Bone marrow (tissue), 2 donors: ENCODE data around the gene IFNAR1.
"Not testable (repeated sequence)": the region's sequence is repeated elsewhere in the genome, so short reads cannot be mapped to it uniquely, and the experiment has no call there.

Source experiments
- DNase-seq, 2 donors: peaks; one replicate each; lab custom pipeline; 2025; lab: John Stamatoyannopoulos, UW

Gene IFNAR1

DNA sequence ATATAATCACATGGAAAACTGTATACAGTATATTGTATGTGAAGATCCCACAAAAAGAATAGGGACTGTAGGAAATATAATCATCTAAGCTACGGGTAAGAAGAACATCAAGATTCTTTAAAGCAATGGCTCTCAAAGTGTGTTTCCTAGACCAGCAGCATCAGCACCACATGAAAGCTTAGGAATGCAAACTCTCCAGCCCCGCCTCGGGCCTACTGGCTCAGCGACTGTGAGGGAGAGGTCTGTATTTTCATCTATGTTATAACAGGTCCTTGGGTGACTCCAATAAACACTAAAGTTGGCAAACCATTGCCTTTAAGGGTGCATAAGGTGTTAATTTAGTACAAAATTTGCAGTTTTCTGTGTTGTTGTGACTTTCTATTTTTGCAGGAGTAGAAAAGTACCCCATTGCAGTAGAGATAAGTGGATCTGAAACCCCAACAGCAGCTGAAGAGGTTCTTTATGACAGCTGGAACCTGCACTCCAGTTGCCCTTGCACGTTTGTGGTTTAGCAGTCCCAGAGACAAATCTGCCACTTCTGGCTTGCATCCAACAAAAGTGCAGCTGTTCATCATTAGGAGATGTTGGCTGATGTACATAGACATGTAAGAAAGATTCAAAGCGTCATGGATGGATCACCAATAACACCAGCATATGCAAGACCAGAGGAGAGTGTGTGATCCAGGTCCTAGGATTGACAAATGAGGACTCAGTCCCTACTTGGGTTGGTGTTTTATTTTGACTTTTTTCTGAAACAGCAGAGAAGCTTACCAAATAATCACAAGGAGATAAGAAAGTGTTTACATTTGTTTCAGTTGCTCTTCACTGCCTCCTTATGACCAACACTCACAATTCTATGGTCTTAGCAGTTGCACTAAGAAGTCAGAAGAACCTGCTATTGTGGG, 15.9 kb upstream of the IFNAR1 start:
- peak in 1 of 2 donors; percentile 68 for DNase-seq

DNA sequence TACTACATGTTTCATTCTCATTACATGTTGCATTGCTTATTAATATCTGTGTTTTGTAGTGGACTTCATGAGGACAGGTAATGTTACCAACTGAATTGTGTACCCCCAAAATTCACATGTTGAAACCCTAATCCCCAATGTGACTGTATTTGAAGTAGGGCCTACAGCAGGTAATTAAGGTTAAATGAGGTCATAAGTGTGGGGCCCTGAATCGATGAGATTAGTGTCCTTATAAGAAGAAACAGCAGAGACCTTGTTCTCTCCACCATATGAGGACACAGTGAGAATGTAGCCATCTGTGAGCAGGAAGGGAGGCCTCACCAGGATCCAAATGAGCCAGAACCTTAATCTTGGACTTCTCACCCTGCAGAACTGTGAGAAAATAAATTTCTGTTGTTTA, 15.0 kb upstream of the IFNAR1 start:
- DNase-seq, result no peak

DNA sequence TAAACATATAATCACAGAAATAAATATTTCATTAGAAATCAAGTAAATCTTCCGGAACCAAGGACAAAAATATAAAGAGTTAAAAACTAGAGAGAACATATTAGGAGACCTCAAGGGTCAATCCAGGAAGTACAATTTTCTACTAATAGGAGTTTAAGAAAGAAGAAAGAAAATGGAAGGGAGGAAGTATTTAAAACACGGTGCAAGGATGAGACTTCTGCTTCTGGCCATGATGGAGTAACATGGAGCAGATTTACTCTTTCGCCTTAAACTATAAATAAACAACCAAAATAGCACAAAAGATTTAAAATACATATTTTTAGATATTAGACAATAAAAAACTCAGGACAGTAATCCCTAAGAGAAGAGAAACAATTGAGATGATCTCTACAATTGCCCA, 12.6 kb upstream of the IFNAR1 start:
- DNase-seq, result no peak

- DNase-seq, result no peak
Observed at GRCh38 chr21:33313183-33313582, 11.6 kb upstream of the IFNAR1 start.

- DNase-seq, result no peak
Observed at GRCh38 chr21:33313611-33314010, 11.2 kb upstream of the IFNAR1 start.

- no peak for DNase-seq
Observed at GRCh38 chr21:33314111-33314510, 10.7 kb upstream of the IFNAR1 start.

DNA sequence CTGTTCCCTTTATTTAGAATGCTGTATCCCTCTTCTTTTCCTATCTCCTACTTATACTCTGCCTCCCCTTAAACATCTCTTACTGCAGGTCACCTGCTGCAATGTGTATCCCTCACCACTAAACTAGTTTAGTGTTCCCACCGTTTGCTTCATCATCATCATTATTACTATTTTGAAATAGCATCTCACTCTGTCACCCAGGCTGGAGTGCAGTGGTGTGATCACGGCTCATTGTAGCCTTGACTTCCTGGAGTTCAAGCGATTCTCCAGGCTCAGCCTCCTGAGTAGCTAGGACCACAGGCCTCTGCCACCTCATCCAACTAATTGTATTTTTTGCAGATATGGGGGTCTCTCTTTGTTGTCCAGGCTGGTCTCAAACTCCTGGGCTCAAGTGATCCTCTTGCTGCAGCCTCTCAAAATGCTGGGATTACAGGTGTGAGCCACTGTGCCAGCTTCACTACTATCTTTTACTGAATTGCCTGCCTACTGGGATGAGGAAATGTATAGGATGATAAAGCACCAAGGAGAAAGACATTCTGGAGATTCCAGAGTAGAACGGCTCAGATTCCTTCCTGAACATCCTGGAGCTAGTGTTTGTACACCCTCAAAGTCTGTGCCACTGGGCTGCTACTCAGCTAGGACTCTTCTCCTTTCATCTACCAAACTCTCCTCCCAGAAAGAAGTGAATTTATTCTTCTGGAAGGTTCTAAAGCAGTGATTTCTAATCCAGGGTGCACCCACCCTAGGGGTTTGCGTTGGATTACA, 8.6 kb upstream of the IFNAR1 start:
- no peak for DNase-seq

- DNase-seq, result no peak
Observed at GRCh38 chr21:33317145-33317544, 7.6 kb upstream of the IFNAR1 start.

GRCh38 chr21:33317786-33318486, 6.8 kb upstream of the IFNAR1 start:
- DNase-seq, result no peak

GRCh38 chr21:33321005-33321404, 3.8 kb upstream of the IFNAR1 start:
- not testable (repeated sequence) for DNase-seq

DNA sequence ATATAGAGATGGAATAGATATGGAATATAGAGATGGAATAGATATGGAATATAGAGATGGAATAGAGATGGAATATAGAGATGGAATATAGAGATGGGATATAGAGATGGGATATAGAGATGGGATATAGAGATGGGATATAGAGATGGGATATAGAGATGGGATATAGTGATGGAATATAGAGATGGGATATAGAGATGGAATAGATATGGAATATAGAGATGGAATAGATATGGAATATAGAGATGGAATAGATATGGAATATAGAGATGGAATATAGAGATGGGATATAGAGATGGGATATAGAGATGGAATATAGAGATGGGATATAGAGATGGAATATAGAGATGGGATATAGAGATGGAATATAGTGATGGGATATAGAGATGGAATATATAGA, 1.2 kb upstream of the IFNAR1 start:
- not testable (repeated sequence) for DNase-seq

DNA sequence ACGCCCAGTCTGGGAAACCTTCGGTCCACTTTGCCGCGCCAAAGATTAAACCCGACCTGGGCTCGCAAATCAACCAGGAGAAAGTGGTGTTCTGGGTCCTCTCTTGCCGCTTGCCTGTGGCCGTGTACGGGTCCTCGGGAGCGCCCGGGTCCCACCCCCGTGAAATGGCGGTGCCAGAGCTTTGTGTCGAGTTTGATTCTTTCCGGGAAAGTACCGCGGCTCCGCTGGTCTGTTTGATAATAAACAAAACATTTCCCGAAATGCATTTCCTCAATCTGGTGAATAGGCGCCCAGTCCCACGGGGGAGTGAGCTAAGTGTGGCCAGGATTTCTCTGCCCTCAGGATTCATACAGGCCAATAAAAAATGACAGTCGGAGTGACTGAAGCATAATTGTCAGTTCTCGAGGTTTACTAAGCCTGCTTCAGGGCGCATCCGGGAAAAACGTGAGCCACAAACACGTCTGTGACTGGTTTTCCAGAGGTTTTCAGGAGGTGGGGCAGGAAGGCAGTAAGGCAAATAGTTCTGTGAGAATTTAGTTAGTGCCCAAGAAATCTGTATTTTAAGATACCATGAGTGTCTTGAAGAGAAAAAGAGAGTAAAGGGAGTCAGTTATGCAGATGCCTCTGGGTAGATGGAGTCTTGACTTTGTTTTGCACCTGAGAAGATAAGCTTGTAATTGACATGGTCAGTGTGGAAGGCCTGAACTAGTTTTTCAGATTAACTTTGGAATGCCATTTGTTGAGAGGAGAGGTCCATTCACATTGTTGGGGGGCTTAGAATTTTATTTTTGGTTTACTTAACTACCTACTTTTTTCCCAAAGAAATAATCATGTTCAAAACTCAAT, 675 bp downstream of the IFNAR1 start:
- DNase-seq, result peak; percentile 58 to 88

DNA sequence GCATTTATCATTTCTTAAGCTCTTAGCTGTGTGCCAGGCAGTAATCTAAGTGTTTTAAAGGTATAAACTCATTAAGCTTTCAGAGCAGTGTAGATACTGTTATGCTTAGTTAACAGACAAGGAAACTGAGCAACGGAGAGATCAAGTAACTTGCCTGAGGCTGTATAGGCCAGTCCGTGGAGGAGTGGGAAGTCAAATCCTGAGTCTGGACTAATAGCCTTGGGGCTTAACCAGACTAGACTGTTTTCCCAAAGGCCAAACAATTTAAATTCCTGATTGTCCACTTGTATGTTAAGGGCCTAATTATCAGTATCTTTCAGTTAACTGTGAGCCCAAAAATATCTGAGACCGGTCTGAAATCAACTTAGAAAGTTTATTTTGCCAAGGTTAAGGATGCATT, 2.6 kb downstream of the IFNAR1 start:
- DNase-seq, result no peak

DNA sequence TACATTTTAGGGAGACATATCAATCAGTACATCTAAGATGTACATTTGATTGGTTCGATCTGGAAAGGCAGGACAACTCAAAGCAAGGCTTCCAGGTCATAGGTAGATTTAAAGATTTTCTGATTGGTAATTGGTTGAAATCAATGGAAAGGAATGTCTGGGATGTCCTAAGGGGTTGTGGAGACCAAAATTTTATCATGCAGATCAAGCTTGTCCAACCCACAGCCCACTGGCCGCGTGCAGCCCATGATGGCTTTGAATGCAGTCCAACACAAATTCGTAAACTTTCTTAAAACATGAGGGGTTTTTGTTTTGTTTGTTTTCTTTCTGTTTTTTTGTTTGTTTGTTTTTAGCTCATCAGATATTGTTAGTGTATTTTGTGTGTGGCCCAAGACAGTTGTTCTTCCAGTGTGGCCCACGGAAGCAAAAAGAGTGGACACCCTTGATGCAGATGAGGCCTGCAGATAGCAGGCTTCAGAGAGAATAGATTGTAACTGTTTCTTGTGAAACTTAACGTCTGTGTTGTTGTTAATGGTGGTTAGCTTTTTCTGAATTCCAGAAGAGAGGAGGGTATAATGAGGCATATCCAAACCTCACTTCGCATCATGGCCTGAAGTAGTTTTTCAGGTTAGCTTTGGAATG, 3.1 kb downstream of the IFNAR1 start:
- DNase-seq, result no peak

GRCh38 chr21:33330726-33331125, 6.0 kb downstream of the IFNAR1 start:
- DNase-seq, result no peak

DNA sequence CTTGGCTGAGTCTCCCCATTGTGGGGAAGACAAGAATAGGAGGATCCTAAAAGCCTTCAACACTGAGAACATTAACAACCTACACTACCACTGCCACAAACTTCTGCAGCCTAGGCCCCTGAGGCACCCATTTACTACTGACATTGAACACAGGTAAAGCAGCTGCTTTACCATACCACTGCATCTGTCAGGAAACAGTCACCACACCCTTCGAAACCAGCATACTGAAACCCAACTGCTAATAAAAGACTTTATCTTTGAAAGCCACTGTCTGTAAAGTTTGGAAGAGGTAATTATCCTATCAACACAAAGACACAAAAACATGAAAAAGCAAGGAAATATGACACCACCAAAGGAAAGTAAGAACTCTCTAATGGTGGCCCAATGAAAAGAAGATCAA, 7.4 kb downstream of the IFNAR1 start:
- DNase-seq, result no peak

- no peak for DNase-seq
Observed at GRCh38 chr21:33334191-33334590, 9.4 kb downstream of the IFNAR1 start.

- DNase-seq, result no peak
Observed at GRCh38 chr21:33334824-33335223, 10.1 kb downstream of the IFNAR1 start.

DNA sequence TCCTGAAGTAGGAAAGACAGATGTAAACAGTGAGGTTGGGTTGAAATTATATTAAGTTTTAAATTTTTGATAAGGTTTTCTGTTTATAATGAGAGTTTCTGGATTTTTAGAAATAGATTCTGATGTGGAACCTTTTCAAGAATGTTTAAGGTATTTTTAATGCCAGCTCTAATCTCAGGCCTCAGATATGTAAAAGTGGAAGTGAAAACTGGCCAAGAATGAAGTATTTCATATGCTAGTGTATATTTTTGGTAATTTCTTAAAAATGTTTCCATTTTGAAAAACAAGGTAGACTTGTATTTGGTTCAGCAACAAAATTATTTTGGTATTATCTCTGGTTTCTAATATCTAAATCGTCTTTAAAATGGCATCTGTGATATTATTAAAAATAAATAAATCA, 14.4 kb downstream of the IFNAR1 start:
- DNase-seq, result no peak

DNA sequence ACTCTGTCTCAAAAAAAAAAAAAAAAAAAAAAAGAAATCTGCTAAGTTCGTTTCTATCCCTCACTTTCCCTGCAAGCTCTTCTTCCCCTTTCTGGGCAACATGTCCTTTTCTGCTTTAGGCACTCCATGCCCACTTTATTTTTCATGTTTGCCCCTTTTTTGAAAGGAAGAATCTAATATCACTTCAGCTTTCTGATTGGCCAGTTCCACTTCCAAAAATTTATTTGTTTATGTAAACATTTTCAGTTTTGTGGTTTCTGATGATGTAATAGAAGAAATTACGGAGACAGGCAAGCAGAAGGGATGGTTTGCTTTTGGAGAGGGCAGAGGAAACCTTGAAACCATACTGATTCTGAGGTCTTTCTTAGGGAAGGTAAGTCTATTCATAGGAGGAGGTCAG, 15.1 kb downstream of the IFNAR1 start:
- DNase-seq, result no peak

DNA sequence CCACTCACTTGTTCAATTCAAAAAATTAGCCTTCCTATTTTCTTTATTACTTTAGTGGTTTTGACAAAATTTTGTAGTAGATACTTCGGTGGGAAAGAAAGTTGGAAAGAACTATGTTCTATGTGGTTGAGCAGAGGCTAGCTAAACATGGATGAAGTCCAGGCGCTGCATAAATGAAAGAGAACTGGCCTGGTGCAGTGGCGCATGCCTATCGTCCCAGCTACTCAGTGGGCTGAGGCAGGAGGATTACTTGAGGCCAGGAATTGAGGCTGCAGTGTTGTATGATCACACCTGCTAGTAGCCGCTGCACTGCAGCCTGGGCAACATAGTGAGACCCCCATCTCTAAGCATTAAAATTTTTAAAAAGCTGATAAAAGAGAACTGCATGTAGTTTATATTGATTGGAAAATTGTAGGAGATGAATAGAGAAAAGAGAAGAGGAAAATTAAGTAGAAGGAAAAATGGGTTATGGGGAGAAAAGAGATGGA, 21.0 kb downstream of the IFNAR1 start:
- DNase-seq, result no peak
